Upper lobe of right lung (tissue), 1 donor: ENCODE data around the gene ARID3A. TPM values are rescaled to one million over a fixed set of nuclear protein-coding genes. Genes with fewer than 3 reads are reported as not detected.
A peak's percentile ranks its signal among the peaks of the same experiment; 100 is the strongest.

ENCODE experiments used
- ATAC-seq: fragments of 200-7000 bp; cut with Tn5 transposase; one replicate; pipeline ENCODE4 v1.9.1; 2020; ENCODE audit warnings: mild to moderate bottlenecking, moderate library complexity
- DNase-seq: peaks from one replicate; pipeline ENCODE4 v3.0.0-alpha.2; 2020
- H3K27ac ChIP-seq: fragments of 200-600 bp; one replicate; pipeline ENCODE4 v1.8.0; 2022
- H3K27me3 ChIP-seq: fragments of 200-600 bp; one replicate; pipeline ENCODE4 v1.8.0; 2022; ENCODE audit warnings: mild to moderate bottlenecking
- H3K36me3 ChIP-seq: fragments of 200-600 bp; one replicate; pipeline ENCODE4 v1.8.0; 2022
- H3K4me1 ChIP-seq: fragments of 200-600 bp; one replicate; pipeline ENCODE4 v1.8.0; 2022
- H3K4me3 ChIP-seq: fragments of 200-600 bp; one replicate; pipeline ENCODE4 v1.8.0; 2022; ENCODE audit warnings: mild to moderate bottlenecking
- H3K9me3 ChIP-seq: fragments of 200-600 bp; one replicate; pipeline ENCODE4 v1.8.0; 2022
- intact Hi-C: fragments of 100-400 bp; cut with DNase I; formaldehyde crosslinking; loops from one replicate; pipeline ENCODE4 v1.11.0; 2022
- total RNA-seq: library from RNA; stranded (reverse); fragmentation: NEBNext Ultra II Directional; extraction: Animal tissue kit (Norgen Biotek cat#: 25700); gene quantifications from one replicate; pipeline ENCODE4 v1.2.1, GENCODE V29; 2021
- TF ChIP-seq, protein P1 (sequence below): fragments of 200-600 bp; IDR thresholded peaks from one replicate; pipeline ENCODE4 v1.8.0; 2022; ENCODE audit warnings: antibody characterized with exemption
- donor health status: DM: no; HTN: yes; CAD: no; lungs with severe emphysema.

Gene ARID3A
- total RNA-seq, 1 donor from 2014 or later, result 16.1 TPM

DNA sequence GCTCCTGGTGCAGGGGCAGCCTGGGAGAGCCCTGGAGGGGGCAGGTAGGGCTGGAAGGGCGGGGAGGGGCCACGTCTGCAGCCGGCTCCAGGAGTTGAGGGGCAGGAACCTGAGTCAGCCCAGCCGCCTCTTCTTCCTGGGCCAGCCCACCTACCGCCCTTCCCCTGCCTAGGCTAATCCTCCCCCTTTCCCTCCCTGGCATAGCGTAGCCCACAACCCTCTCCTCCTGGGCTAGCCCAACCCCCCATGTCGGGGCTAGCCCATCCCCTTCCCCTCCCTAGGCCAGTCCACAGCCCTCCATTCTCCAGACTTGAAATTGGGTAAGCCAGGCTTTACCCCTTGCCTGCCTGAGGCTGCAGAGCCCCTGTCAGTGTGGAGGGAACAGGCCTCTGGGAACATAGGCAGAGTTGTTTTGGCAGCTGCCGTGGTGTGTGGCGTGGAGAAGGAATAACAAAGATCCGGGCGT lies 37.7 kb downstream of the ARID3A start:
- no peaks in the 10 kb centered on the region for H3K27me3 ChIP-seq
- ATAC-seq (no peak), DNase-seq (no peak)
- H3K4me1 ChIP-seq, result no peaks in the 10 kb centered on the region
- no peaks in the 10 kb centered on the region for H3K9me3 ChIP-seq
- no peak overlapping the region for H3K27ac ChIP-seq
- H3K4me3 ChIP-seq, result no peak overlapping the region
- intact Hi-C loops, result no loop called here
- TF ChIP-seq, protein P1, sequence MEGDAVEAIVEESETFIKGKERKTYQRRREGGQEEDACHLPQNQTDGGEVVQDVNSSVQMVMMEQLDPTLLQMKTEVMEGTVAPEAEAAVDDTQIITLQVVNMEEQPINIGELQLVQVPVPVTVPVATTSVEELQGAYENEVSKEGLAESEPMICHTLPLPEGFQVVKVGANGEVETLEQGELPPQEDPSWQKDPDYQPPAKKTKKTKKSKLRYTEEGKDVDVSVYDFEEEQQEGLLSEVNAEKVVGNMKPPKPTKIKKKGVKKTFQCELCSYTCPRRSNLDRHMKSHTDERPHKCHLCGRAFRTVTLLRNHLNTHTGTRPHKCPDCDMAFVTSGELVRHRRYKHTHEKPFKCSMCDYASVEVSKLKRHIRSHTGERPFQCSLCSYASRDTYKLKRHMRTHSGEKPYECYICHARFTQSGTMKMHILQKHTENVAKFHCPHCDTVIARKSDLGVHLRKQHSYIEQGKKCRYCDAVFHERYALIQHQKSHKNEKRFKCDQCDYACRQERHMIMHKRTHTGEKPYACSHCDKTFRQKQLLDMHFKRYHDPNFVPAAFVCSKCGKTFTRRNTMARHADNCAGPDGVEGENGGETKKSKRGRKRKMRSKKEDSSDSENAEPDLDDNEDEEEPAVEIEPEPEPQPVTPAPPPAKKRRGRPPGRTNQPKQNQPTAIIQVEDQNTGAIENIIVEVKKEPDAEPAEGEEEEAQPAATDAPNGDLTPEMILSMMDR, result no peak
- H3K36me3 ChIP-seq, result peaks cover 18% of the 10 kb centered on the region

DNA sequence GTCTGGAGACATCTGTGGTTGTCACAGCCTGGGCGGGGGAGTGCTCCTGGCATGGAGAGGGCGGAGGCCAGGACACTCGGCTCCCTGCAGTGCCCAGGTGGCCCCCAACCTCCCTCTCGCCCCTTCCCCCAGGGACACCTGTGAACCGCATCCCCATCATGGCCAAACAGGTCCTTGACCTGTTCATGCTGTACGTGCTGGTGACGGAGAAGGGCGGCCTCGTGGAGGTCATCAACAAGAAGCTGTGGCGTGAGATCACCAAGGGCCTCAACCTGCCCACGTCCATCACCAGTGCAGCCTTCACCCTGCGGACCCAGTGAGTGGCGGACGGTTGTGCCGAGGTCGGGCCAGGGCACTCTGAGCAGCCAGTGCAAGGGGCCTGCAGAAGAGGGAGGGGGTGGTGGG lies 38.3 kb downstream of the ARID3A start:
- no peaks in the 10 kb centered on the region for H3K27me3 ChIP-seq
- H3K4me3 ChIP-seq, result no peak overlapping the region
- no peaks in the 10 kb centered on the region for H3K9me3 ChIP-seq
- TF ChIP-seq, protein P1, result no peak
- DNase-seq (no peak), ATAC-seq (no peak)
- intact Hi-C loops, result no loop called here
- H3K36me3 ChIP-seq, result peaks cover 24% of the 10 kb centered on the region
- H3K27ac ChIP-seq, result no peak overlapping the region
- H3K4me1 ChIP-seq, result no peaks in the 10 kb centered on the region

DNA sequence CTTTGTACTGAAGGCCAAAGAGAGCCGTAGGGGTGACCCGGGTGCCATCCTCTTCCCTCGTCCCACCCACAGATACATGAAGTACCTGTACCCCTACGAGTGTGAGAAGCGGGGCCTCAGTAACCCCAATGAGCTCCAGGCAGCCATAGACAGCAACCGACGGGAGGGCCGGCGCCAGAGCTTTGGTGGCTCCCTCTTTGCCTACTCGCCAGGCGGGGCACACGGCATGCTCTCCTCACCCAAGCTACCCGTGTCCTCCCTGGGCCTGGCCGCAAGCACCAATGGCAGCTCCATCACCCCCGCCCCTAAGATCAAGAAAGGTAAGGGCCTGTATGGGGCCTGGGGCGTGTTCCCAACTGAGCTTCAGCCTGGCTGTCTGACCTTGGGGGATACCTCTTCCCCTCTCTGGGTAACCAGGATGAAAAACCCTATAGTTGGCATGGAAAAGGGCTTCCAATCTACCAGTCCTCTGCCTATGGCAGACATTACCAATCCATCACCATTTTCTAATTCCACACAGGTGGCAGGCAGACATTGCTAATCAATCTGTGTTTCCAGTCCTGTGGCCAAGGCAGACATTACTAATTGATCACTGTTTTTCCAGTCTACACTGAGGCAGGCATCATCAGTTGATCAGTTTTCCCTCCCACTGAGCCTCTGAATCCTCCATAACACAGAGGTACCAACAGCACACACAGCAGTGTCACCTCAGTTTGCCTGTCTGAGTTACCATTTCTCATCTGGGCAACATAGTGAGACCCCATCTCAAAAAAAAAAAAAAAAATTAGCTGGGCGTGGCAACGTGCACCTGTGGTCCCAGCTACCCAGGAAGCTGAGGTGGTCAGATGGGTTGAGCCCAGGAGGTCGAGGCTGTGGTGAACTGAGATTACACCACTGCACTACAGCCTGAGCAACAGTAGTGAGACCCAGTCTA lies 39.2 kb downstream of the ARID3A start:
- no peak for DNase-seq
- H3K36me3 ChIP-seq, result peaks cover 33% of the 10 kb centered on the region
- no peak overlapping the region for H3K4me3 ChIP-seq
- no peaks in the 10 kb centered on the region for H3K27me3 ChIP-seq
- TF ChIP-seq, protein P1, result no peak
- no peak overlapping the region for H3K27ac ChIP-seq
- ATAC-seq, result no peak
- intact Hi-C loops, result no loop called here
- H3K4me1 ChIP-seq, result no peaks in the 10 kb centered on the region
- H3K9me3 ChIP-seq, result no peaks in the 10 kb centered on the region

DNA sequence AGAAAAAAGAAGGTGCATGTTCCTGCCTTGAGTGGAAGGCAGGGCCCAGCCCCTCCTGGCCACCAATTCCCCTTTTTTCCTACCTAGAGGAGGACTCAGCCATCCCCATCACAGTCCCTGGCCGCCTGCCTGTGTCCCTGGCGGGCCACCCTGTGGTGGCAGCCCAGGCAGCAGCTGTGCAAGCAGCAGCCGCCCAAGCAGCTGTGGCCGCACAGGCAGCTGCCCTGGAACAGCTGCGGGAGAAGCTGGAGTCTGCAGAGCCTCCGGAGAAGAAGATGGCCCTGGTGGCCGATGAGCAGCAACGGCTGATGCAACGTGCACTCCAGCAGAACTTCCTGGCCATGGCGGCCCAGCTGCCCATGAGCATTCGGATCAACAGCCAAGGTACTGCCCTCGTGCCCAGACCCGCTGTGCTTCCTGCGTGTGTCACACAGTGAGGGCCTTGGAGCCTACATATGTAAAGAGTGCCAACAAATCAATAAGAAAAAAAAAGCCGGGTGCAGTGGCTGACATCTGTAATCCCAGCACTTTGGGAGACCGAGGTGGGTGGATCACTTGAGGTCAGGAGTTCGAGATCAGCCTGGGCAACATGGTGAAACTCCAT lies 40.8 kb downstream of the ARID3A start:
- Histone ChIP-seq H3K4me1 (no peaks in the 10 kb centered on the region), H3K4me3 (no peak overlapping the region), H3K36me3 (peaks cover 46% of the 10 kb centered on the region), H3K27ac (no peak overlapping the region), H3K27me3 (no peaks in the 10 kb centered on the region), H3K9me3 (peaks cover 6% of the 10 kb centered on the region)
- intact Hi-C loops, result no loop called here
- DNase-seq (no peak), ATAC-seq (no peak)
- TF ChIP-seq, protein P1, result no peak

DNA sequence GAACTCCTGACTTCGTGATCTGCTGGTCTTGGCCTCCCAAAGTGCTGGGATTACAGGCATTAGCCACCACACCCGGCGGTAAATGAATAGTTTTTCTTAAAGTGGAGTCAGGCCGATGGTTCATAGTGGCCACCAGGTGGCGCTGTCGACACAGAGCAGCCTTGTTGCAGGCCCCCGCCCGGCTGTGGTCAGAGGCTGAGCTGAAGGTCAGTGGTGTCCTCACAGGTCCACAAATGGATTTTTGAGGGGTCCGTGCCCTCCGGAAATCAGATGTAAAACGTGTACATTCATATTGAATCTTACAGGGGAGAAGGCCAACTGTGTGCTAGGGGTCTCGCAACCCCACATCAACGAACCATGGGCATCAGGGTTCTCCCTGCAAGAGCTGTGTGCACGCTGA lies 44.9 kb downstream of the ARID3A start:
- DNase-seq (no peak), ATAC-seq (no peak)
- TF ChIP-seq, protein P1, result peak; percentile 46
- no peaks in the 10 kb centered on the region for H3K27me3 ChIP-seq
- peaks cover 6% of the 10 kb centered on the region for H3K9me3 ChIP-seq
- no peaks in the 10 kb centered on the region for H3K4me1 ChIP-seq
- no peak overlapping the region for H3K27ac ChIP-seq
- peaks cover 53% of the 10 kb centered on the region for H3K36me3 ChIP-seq
- intact Hi-C loops, result no loop called here
- no peak overlapping the region for H3K4me3 ChIP-seq
